ENCODE measurements around the gene LRFN4.

The LRFN4 gene

DNA sequence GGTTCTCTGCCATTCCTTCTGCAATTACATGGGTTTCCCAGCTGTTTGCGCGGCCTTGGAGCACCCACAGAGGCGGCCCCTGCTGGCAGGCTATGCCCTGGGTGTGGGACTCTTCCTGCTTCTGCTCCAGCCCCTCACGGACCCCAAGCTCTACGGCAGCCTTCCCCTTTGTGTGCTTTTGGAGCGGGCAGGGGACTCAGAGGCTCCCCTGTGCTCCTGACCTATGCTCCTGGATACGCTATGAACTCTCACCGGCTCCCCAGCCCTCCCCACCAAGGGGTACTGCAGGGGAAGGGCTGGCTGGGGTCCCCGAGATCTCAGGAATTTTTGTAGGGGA is 11.0 kb upstream of the LRFN4 start:
- no peak for DNase-seq

- DNase-seq, result no peak
These were observed 10.2 kb upstream of the LRFN4 start for GRCh38 chr11:66846671-66847091.

- no peak for DNase-seq
These were observed 9.2 kb upstream of the LRFN4 start for GRCh38 chr11:66847461-66848232.

GRCh38 chr11:66848671-66849500 is 8.0 kb upstream of the LRFN4 start:
- no peak for DNase-seq

- DNase-seq, result no peak
These were observed 7.2 kb upstream of the LRFN4 start for GRCh38 chr11:66849501-66850234.

DNA sequence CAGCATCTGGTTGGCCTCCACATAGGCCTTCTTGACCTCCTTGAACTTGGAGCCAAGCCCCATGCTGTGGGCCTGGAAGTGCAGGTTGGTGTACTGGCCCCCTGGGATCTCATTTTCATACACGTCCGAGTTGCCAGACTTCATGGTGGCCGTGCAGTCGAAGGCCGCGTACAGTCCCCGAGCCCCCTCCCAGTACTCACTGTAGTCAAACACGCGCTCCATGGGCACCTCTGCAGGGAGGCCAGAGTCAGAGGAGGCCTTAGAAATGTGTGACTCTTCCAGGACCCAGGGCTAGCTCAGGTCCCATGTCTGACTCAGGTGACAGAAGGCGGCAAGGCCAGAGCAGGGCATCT is 6.7 kb upstream of the LRFN4 start:
- no peak for DNase-seq

GRCh38 chr11:66850588-66851238 is 6.2 kb upstream of the LRFN4 start:
- no peak for DNase-seq

DNA sequence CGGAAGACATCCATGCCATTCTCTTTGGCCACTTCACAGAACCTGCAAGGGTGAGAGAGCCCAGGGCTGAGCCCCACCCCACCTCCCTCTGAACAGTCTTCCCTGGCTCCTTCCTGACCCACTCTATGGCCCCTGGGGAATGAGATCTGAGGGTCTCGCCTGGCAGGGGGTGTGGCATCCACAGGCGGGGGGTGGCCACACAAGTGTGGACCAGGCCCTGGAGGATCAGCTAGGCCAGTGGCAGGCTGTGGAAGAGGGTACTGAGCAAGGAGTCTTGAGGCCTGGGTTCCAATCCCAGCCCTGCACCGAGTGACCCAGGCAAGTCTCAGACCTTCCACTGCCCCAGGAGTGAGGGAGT is 5.6 kb upstream of the LRFN4 start:
- DNase-seq, result no peak

GRCh38 chr11:66851698-66852465 is 5.0 kb upstream of the LRFN4 start:
- no peak for DNase-seq

GRCh38 chr11:66852466-66853241 is 4.2 kb upstream of the LRFN4 start:
- no peak for DNase-seq

- DNase-seq, result no peak
These were observed 3.3 kb upstream of the LRFN4 start for GRCh38 chr11:66853242-66854229.

DNA sequence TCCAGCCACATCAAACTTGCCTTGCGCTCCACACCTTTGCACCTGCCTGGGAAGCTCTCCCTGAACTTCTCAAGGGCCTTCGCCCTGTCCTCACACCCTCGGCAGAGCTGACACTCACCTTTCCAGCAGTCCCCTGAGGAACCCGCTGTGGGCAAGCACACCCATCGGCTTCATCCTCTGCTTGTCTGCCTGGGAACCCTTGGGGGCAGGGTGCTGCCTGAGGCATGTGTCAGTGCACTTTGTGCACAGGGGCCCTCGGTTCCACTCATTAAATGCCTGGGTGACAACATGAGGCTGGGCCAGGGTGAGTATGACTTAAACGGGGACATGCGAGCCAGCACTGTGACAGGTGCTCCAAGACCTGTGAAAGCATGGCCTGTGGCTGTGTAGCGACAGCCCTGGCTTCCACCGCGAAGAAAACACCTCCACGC is 2.6 kb upstream of the LRFN4 start:
- no peak for DNase-seq

- no peak for DNase-seq
These were observed 2.1 kb upstream of the LRFN4 start for GRCh38 chr11:66854729-66855211.

GRCh38 chr11:66855574-66856495 is 1.0 kb upstream of the LRFN4 start:
- peak; percentile 96 for DNase-seq

- no peak for DNase-seq
These were observed 516 bp downstream of the LRFN4 start for GRCh38 chr11:66857234-66857926.

- DNase-seq, result no peak
These were observed 992 bp downstream of the LRFN4 start for GRCh38 chr11:66857927-66858185.

DNA sequence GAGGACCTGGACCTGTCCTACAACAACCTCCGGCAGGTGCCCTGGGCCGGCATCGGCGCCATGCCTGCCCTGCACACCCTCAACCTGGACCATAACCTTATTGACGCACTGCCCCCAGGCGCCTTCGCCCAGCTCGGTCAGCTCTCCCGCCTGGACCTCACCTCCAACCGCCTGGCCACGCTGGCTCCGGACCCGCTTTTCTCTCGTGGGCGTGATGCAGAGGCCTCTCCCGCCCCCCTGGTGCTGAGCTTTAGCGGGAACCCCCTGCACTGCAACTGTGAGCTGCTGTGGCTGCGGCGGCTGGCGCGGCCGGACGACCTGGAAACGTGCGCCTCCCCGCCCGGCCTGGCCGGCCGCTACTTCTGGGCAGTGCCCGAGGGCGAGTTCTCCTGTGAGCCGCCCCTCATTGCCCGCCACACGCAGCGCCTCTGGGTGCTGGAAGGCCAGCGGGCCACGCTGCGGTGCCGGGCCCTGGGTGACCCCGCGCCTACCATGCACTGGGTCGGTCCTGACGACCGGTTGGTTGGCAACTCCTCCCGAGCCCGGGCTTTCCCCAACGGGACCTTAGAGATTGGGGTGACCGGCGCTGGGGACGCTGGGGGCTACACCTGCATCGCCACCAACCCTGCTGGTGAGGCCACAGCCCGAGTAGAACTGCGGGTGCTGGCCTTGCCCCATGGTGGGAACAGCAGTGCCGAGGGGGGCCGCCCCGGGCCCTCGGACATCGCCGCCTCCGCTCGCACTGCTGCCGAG is 1.5 kb downstream of the LRFN4 start:
- DNase-seq, result no peak

All from NCI-H774 (cell line).